GM12892 (cell line): ENCODE results near the gene RNU6-8.

Experiments used
- DNase-seq: peaks from one replicate; pipeline ENCODE4 v3.0.0; 2011; ENCODE audit not compliant: insufficient read length
- FAIRE-seq: peaks from 2 replicates; lab custom pipeline; 2011; peaks lifted over from hg19 to GRCh38; lab: Jason Lieb, UNC
- POLR2A ChIP-seq: IDR thresholded peaks from 2 replicates; pipeline ENCODE4 v1.6.1; 2011; ENCODE audit warnings: low read depth, low read length, control low read depth
- POLR2AphosphoS5 ChIP-seq: IDR thresholded peaks from 2 replicates; pipeline ENCODE4 v1.6.1; 2011; ENCODE audit warnings: low read depth, low read length, control low read depth
- TAF1 ChIP-seq: IDR thresholded peaks from 2 replicates; pipeline ENCODE4 v1.6.1; 2011; ENCODE audit warnings: low read depth, mild to moderate bottlenecking, control low read depth, low read length, borderline replicate concordance

RNU6-8 gene

DNA sequence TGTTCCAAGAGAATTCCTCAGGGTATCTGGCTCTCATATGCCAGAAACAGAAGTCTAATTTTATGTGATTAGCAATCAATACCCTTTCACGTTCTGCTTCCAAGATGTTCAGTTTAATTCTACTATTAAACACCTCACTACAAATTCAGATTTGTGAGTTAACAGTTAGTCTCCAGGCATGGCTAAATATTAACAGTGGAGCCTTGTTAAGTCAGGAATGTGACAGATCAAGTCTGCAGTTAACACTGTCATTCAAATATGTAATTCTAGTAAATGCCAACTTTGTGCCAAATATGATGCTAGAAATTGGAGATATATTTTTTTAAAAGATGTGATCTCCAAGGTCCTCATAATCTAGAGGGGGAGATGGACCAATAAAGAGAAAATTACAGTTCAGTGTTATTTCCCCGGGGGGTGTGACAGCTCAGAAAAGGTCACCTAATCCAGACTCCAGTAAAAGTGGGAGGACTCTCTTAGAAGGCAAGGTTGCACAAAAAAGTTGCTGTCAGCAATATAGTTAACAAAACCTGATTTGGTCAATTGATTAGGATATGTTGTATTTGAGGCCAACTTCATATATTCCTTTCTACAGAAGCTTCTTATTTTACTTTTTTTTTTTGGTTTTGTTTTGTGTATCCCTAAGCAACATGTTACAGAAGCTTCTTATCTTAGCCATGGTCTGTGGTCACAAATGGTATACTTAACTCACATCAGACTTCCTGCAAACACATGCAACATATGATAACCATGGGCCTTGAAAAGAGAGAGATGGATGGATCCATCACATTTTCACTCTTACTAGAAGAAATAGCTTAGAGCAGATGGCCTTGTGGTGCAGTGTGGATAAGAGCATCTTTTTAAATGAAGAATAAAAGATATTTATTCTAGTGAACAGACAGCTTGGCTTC is 19.7 kb downstream of the RNU6-8 start:
- DNase-seq, result no peak
- no peak for FAIRE-seq
- TF ChIP-seq POLR2AphosphoS5 (no peak), POLR2A (no peak), TAF1 (no peak)

DNA sequence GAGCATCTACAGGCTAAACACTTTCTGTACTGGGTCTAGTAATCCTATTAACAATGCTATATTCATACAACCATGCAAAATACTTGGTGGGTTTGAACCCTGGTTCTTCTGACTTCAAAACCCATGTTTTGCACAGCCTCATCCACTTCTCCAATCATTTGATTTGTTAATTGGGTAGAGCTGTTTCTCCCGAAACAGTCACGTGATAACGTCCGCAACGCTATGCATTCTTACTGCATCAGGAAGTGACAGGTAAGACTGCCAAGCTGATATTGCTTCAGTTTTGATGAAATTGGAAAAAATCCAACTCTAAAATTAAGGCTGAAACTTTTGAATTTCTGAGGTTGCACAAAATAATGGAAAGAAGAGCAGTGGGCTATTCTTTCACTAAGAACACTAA is 31.6 kb downstream of the RNU6-8 start:
- no peak for TF ChIP-seq POLR2A
- TF ChIP-seq POLR2AphosphoS5, result no peak
- no peak for TF ChIP-seq TAF1
- DNase-seq (no peak), FAIRE-seq (no peak)

DNA sequence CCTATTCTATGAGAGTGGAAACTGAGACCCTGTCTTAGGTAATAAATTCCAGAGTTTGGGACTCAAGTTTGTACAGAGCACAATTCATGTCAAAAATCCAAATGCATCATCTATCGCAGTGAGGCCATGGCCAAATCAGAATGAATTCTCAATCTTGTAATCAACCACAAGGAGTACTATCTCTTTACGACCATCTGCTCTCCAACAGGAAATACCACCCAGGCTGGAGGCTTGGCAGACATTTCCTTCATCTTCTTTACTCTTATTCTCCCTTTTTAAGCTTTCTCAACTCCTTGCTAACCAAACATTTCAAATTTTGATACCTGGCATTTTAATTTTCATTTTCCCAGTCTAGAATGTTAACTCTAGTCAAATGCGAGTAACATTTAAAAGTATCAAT is 33.9 kb downstream of the RNU6-8 start:
- DNase-seq (no peak), FAIRE-seq (no peak)
- no peak for TF ChIP-seq TAF1
- TF ChIP-seq POLR2AphosphoS5, result no peak
- TF ChIP-seq POLR2A, result no peak

DNA sequence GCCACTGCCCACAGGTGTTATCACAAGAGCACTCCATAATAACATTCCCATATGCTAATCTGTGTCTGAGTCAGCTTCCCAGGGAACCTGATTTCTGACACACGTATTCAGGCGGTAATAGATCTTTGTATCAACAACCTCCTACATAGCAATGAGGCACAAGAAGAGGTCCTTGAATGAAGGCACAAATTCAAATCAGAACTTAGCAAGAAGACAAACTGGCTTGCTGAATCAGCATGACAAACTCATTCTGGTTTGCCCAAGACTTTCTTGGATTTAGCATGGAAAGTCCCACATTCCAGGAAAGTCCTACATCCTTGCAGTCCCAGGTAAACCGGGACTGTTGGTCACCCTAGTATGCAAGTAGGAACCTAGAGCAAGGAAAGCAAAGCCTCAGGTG is 35.2 kb downstream of the RNU6-8 start:
- TF ChIP-seq POLR2A (no peak), POLR2AphosphoS5 (no peak), TAF1 (no peak)

DNA sequence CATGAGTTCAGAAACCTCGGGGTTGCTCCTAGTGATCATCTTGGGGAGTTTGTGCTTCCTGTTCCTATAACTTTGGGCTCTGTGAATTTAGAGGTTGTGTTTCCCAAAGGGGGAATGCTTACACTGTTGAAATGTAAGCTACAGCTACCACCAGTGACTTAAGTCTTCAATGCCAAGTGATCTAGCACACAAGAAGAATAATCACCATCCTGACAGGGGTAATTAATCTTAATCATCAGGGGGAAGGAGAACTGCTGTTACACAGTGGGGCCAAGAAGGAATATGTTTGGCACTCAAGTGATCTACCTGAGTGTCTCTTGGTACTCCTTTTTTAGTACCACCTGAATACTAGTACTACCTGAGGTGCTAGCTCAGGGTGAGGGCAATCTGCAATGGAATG is 36.1 kb downstream of the RNU6-8 start:
- TF ChIP-seq TAF1 (no peak), POLR2A (no peak), POLR2AphosphoS5 (no peak)
- FAIRE-seq, result no peak
- no peak for DNase-seq

More for the DNA sequence above, 35.2 kb downstream of the RNU6-8 start:
- FAIRE-seq, result no peak
- no peak for DNase-seq

DNA sequence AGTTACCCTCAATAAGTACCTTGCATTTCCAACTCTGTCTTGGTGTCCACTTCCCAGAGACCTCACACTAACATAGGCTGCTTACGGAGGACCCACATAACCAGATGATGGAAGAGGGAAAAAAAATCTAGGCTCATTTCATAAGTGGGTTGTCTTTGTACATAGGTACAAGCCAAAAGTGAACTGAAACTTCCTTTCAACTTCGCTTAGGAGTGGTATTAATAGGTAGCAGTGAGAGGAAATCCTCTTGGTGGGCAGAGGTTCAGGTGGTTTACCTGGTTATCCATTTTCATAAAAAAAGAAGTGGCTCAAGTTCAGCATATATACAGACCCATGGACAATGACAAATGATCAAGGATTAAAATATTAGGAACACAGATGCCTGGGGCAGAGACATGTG is 37.0 kb downstream of the RNU6-8 start:
- FAIRE-seq (no peak), DNase-seq (no peak)
- TF ChIP-seq POLR2A (no peak), TAF1 (no peak), POLR2AphosphoS5 (no peak)
